ENCODE results near the gene NEMP2.

Gene NEMP2

GRCh38 chr2:190540048-190540447, 5.5 kb upstream of the NEMP2 start:
- no peak for DNase-seq

GRCh38 chr2:190538201-190538600, 3.7 kb upstream of the NEMP2 start:
- no peak overlapping the region for H3K27ac ChIP-seq
- in situ Hi-C loops (cut with HindIII; ENCODE audit: low pct_ligation_motif_present, low sequenced_read_pairs) = no loop called here
- H3K36me3 ChIP-seq (replicated peaks) = no peaks in the 10 kb centered on the region
- H3K4me3 ChIP-seq (ENCODE audit: low read depth, low read length) = no peak overlapping the region
- no peaks in the 10 kb centered on the region for H3K27me3 ChIP-seq (replicated peaks)
- TF ChIP-seq CTCF (IDR thresholded peaks at IDR 0.05; ENCODE audit: low read depth, low read length, missing control alignments) = no peak
- no peak for DNase-seq

More at GRCh38 chr2:190540048-190540447, 5.5 kb upstream of the NEMP2 start:
- Histone ChIP-seq H3K36me3 (replicated peaks) (no peaks in the 10 kb centered on the region), H3K27me3 (replicated peaks) (no peaks in the 10 kb centered on the region), H3K27ac (no peak overlapping the region), H3K4me3 (ENCODE audit: low read depth, low read length) (no peak overlapping the region)
- in situ Hi-C loops (cut with HindIII; ENCODE audit: low pct_ligation_motif_present, low sequenced_read_pairs) = no loop called here
- no peak for TF ChIP-seq CTCF (IDR thresholded peaks at IDR 0.05; ENCODE audit: low read depth, low read length, missing control alignments)

GRCh38 chr2:190537765-190538164, 3.2 kb upstream of the NEMP2 start:
- DNase-seq = peak; percentile 32
- no peak for TF ChIP-seq CTCF (IDR thresholded peaks at IDR 0.05; ENCODE audit: low read depth, low read length, missing control alignments)
- H3K27ac ChIP-seq = no peak overlapping the region
- no peaks in the 10 kb centered on the region for H3K36me3 ChIP-seq (replicated peaks)
- H3K27me3 ChIP-seq (replicated peaks) = no peaks in the 10 kb centered on the region
- H3K4me3 ChIP-seq (ENCODE audit: low read depth, low read length) = no peak overlapping the region
- in situ Hi-C loops (cut with HindIII; ENCODE audit: low pct_ligation_motif_present, low sequenced_read_pairs) = no loop called here

DNA sequence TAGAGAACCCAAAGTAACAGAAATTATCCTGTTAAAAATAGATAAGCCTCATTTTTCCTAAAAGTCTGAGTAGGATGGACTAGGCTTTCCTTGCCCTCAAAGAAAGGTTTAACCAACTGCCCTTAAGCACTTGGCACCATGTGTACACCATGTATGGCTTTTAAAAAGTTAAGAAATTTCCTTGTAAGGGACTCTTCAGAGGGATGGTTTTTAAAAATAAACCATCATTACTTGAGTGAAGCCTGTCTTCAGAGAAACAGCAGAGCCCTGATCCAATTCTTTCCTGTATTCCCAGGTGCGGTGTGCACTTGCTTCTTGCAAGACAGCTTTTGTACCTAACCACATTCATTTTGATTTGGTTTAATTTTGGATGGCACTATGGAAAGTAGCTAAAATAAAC, 1.1 kb upstream of the NEMP2 start:
- DNase-seq = no peak
- no peaks in the 10 kb centered on the region for H3K36me3 ChIP-seq (replicated peaks)
- no peak overlapping the region for H3K27ac ChIP-seq
- no peak for TF ChIP-seq CTCF (IDR thresholded peaks at IDR 0.05; ENCODE audit: low read depth, low read length, missing control alignments)
- in situ Hi-C loops (cut with HindIII; ENCODE audit: low pct_ligation_motif_present, low sequenced_read_pairs) = no loop called here
- no peaks in the 10 kb centered on the region for H3K27me3 ChIP-seq (replicated peaks)
- H3K4me3 ChIP-seq (ENCODE audit: low read depth, low read length) = peak overlapping the region; percentile 68

- TF ChIP-seq CTCF (IDR thresholded peaks at IDR 0.05; ENCODE audit: low read depth, low read length, missing control alignments) = no peak
- H3K27ac ChIP-seq = peak overlapping the region; percentile 60
- no peak for DNase-seq
- H3K27me3 ChIP-seq (replicated peaks) = no peaks in the 10 kb centered on the region
- H3K4me3 ChIP-seq (ENCODE audit: low read depth, low read length) = peak overlapping the region; percentile 68
- in situ Hi-C loops (cut with HindIII; ENCODE audit: low pct_ligation_motif_present, low sequenced_read_pairs) = no loop called here
- no peaks in the 10 kb centered on the region for H3K36me3 ChIP-seq (replicated peaks)
These were observed 558 bp upstream of the NEMP2 start for GRCh38 chr2:190535121-190535439.

DNA sequence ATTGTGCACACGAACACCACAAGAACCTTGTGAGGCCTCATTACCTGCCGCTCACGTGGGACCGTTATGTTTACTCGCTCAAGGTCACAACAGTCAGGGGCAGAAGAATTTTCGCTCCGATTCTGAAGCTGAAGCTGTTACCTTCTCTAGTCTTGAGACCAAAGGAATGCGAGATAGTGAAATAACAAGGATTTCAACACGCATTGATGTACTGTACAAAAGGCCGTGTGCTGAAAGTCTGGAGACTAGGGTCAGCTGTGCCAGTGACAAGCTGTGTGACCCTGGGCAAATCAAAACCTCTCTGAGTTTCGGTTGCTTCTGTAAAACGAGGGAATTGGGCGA, 583 bp downstream of the NEMP2 start:
- no peak for DNase-seq
- Histone ChIP-seq H3K27ac (peak overlapping the region; percentile 60), H3K4me3 (ENCODE audit: low read depth, low read length) (peak overlapping the region; percentile 68), H3K27me3 (replicated peaks) (no peaks in the 10 kb centered on the region), H3K36me3 (replicated peaks) (no peaks in the 10 kb centered on the region)
- in situ Hi-C loops (cut with HindIII; ENCODE audit: low pct_ligation_motif_present, low sequenced_read_pairs) = no loop called here
- no peak for TF ChIP-seq CTCF (IDR thresholded peaks at IDR 0.05; ENCODE audit: low read depth, low read length, missing control alignments)

All from brain microvascular endothelial cell (primary cell).